PC-3 (cell line): Measurements from ENCODE around the gene CNPY1. TPM values are rescaled to one million over a fixed set of nuclear protein-coding genes. Genes with fewer than 3 reads are reported as not detected.
A peak's percentile ranks its signal among the peaks of the same experiment; 100 is the strongest.

Source experiments
- ATAC-seq: fragments of 200-7000 bp; cut with Tn5 transposase; 2 replicates; pipeline ENCODE4 v1.9.1; 2020; ENCODE audit warnings: mild to moderate bottlenecking, moderate library complexity
- BruUV-seq: library from RNA; stranded (reverse); fragments of 400-500 nt; replicated peaks from 2 replicates; lab custom pipeline; 2021; lab: Mats Ljungman, UMichigan
- CTCF ChIA-PET: fragments of 300-600 bp; sonication (Branson Sonifier 250); formaldehyde crosslinking; loops from one replicate; lab custom pipeline; 2022; ENCODE audit warnings: antibody characterized with exemption; lab: Charles Lee
- POLR2A ChIA-PET: fragments of 300-600 bp; sonication (Branson Sonifier 250); formaldehyde crosslinking; loops from one replicate; lab custom pipeline; 2022; ENCODE audit warnings: antibody characterized with exemption; ENCODE audit not compliant: unreplicated experiment; lab: Charles Lee
- DNase-seq: peaks from one replicate; pipeline ENCODE4 v3.0.0-alpha.2; 2015
- H2AFZ ChIP-seq: fragments of 300-600 bp; sonication (generic); 2 replicates; pipeline ENCODE4 v1.6.0; 2016; ENCODE audit warnings: antibody characterized with exemption, low read length
- H3F3A ChIP-seq: fragments of 300-600 bp; sonication (generic); one replicate; pipeline ENCODE4 v1.6.0; 2017; ENCODE audit warnings: antibody characterized with exemption, low read length, control low read depth, mild to moderate bottlenecking; ENCODE audit not compliant: unreplicated experiment
- H3K27ac ChIP-seq: fragments of 300-600 bp; sonication (generic); 2 replicates; pipeline ENCODE4 v1.5.1; 2016; ENCODE audit warnings: mild to moderate bottlenecking, low read length
- H3K27me3 ChIP-seq: fragments of 300-600 bp; sonication (generic); 2 replicates; pipeline ENCODE4 v1.6.1; 2016; ENCODE audit warnings: low read length, mixed read lengths
- H3K36me3 ChIP-seq: fragments of 300-600 bp; sonication (generic); 2 replicates; pipeline ENCODE4 v1.6.1; 2016; ENCODE audit warnings: low read depth, mixed run types, low read length, mixed read lengths
- H3K4me1 ChIP-seq: fragments of 300-600 bp; sonication (generic); 2 replicates; pipeline ENCODE4 v1.5.1; 2016; ENCODE audit warnings: low read length; ENCODE audit not compliant: insufficient read depth
- H3K4me2 ChIP-seq: fragments of 300-600 bp; sonication (generic); 2 replicates; pipeline ENCODE4 v1.6.0; 2016; ENCODE audit warnings: low read length
- H3K4me3 ChIP-seq: fragments of 300-600 bp; sonication (generic); 2 replicates; pipeline ENCODE4 v1.5.1; 2016; ENCODE audit warnings: mild to moderate bottlenecking, low read length, mixed read lengths
- H3K79me2 ChIP-seq: fragments of 300-600 bp; sonication (generic); 2 replicates; pipeline ENCODE4 v1.6.1; 2017; ENCODE audit warnings: low read length, mixed read lengths
- H3K9ac ChIP-seq: fragments of 300-600 bp; sonication (generic); 2 replicates; pipeline ENCODE4 v1.6.0; 2016; ENCODE audit warnings: mild to moderate bottlenecking, low read length
- H3K9me2 ChIP-seq: fragments of 300-600 bp; sonication (generic); replicated peaks from 2 replicates; pipeline ENCODE4 v1.6.1; 2016; ENCODE audit warnings: mixed run types, low read length, mixed read lengths
- H3K9me3 ChIP-seq: fragments of 300-600 bp; sonication (generic); 2 replicates; pipeline ENCODE4 v1.6.1; 2016; ENCODE audit warnings: low read length, mixed read lengths
- H4K20me1 ChIP-seq: fragments of 300-600 bp; sonication (generic); 2 replicates; pipeline ENCODE4 v1.6.1; 2016; ENCODE audit warnings: low read length, mixed read lengths
- EZH2 ChIP-seq: fragments of 300-600 bp; sonication (generic); IDR thresholded peaks from one replicate; pipeline ENCODE4 v1.6.1; 2017; ENCODE audit warnings: antibody characterized with exemption, mild to moderate bottlenecking, low read length; ENCODE audit not compliant: unreplicated experiment
- EZH2phosphoT487 ChIP-seq: fragments of 300-600 bp; sonication (generic); IDR thresholded peaks from 2 replicates; pipeline ENCODE4 v1.6.1; 2018; ENCODE audit warnings: mild to moderate bottlenecking, antibody characterized with exemption, low read length, borderline replicate concordance
- intact Hi-C: fragments of 100-400 bp; cut with micrococcal nuclease; formaldehyde crosslinking; loops from 2 replicates; pipeline ENCODE4 v1.9.0; 2023
- total RNA-seq: library from RNA; depleted of rRNA; stranded (reverse); fragments of >200 nt; gene quantifications from 2 replicates; pipeline ENCODE4 v1.2.3, GENCODE V29; 2014
- TF ChIP-seq, protein P1 (sequence below): fragments of 300-600 bp; sonication (generic); conservative IDR thresholded peaks from 2 replicates; pipeline ENCODE4 v1.5.1; 2017; ENCODE audit warnings: antibody characterized with exemption, low read depth, mild to moderate bottlenecking, low read length

CNPY1 gene
- total RNA-seq, 1 experiment from 2014 or later, result not detected

- no peaks in the 10 kb centered on the region for H3K79me2 ChIP-seq
- H3K9ac ChIP-seq, result peak overlapping the region; percentile 46
- ATAC-seq (peak; percentile 78), DNase-seq (peak; percentile 81)
- no peaks in the 10 kb centered on the region for H4K20me1 ChIP-seq
- no TSS peak for BruUV-seq
- TF ChIP-seq, protein P1, sequence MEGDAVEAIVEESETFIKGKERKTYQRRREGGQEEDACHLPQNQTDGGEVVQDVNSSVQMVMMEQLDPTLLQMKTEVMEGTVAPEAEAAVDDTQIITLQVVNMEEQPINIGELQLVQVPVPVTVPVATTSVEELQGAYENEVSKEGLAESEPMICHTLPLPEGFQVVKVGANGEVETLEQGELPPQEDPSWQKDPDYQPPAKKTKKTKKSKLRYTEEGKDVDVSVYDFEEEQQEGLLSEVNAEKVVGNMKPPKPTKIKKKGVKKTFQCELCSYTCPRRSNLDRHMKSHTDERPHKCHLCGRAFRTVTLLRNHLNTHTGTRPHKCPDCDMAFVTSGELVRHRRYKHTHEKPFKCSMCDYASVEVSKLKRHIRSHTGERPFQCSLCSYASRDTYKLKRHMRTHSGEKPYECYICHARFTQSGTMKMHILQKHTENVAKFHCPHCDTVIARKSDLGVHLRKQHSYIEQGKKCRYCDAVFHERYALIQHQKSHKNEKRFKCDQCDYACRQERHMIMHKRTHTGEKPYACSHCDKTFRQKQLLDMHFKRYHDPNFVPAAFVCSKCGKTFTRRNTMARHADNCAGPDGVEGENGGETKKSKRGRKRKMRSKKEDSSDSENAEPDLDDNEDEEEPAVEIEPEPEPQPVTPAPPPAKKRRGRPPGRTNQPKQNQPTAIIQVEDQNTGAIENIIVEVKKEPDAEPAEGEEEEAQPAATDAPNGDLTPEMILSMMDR, result no peak
- TF ChIP-seq EZH2 (no peak), EZH2phosphoT487 (no peak)
- H3K4me3 ChIP-seq, result peak overlapping the region; percentile 70
- H3K9me3 ChIP-seq, result no peaks in the 10 kb centered on the region
- intact Hi-C loops, result loop anchor here (5.0 kb wide), 1 partner anchor 530 kb away; no protein-coding TSS in a partner anchor
- no peaks in the 10 kb centered on the region for H3F3A ChIP-seq
- peaks cover 8% of the 10 kb centered on the region; the same call in 1 of the 2 replicates for H3K4me1 ChIP-seq
- H3K36me3 ChIP-seq, result no peaks in the 10 kb centered on the region
- CTCF ChIA-PET, result no interaction called here
- peaks cover 43% of the 10 kb centered on the region for H3K27me3 ChIP-seq
- peak overlapping the region; percentile 94 for H2AFZ ChIP-seq
- H3K4me2 ChIP-seq, result peak overlapping the region; percentile 96
- H3K9me2 ChIP-seq, result no peaks in the 10 kb centered on the region
- POLR2A ChIA-PET, result no interaction called here
- no peak overlapping the region for H3K27ac ChIP-seq
Observed at GRCh38 chr7:155456738-155457543, 89.4 kb downstream of the CNPY1 start.

GRCh38 chr7:155455776-155456737 lies 90.3 kb downstream of the CNPY1 start:
- ChIA-PET CTCF (no interaction called here), POLR2A (no interaction called here)
- Histone ChIP-seq H4K20me1 (no peaks in the 10 kb centered on the region), H3K79me2 (no peaks in the 10 kb centered on the region), H3K36me3 (no peaks in the 10 kb centered on the region), H3K4me2 (peak overlapping the region; percentile 96), H3K4me1 (peaks cover 8% of the 10 kb centered on the region; the same call in 1 of the 2 replicates), H3K4me3 (peak overlapping the region; percentile 70), H3K9me3 (no peaks in the 10 kb centered on the region), H3K27ac (no peak overlapping the region), H3K27me3 (peaks cover 52% of the 10 kb centered on the region), H3K9ac (peak overlapping the region; percentile 46; the same call in 1 of the 2 replicates), H3F3A (no peaks in the 10 kb centered on the region), H3K9me2 (no peaks in the 10 kb centered on the region), H2AFZ (peak overlapping the region; percentile 94)
- intact Hi-C loops, result loop anchor here (5.0 kb wide), 1 partner anchor 529 kb away; no protein-coding TSS in a partner anchor
- ATAC-seq (no peak), DNase-seq (no peak)
- TF ChIP-seq, protein P1, result no peak
- TF ChIP-seq EZH2phosphoT487 (no peak), EZH2 (no peak)
- no TSS peak for BruUV-seq
